Activated naive CD8-positive, alpha-beta T cell treated with anti-CD3 and anti-CD28 coated beads, Interleukin-2, amount 10 ng/mL, durations not matched to agents 7 days and 5 days (primary cell): Measurements from ENCODE around the gene EP400. TPM values are rescaled to one million over a fixed set of nuclear protein-coding genes. Genes with fewer than 3 reads are reported as not detected.
A peak's percentile ranks its signal among the peaks of the same experiment; 100 is the strongest.
"Not testable (repeated sequence)": the region's sequence is repeated elsewhere in the genome, so short reads cannot be mapped to it uniquely, and the experiment has no call there.

ENCODE experiments used
- ATAC-seq: fragments of 150-1000 bp; cut with Tn5 transposase; one replicate; pipeline ENCODE4 v1.10.0; 2021; ENCODE audit warnings: low read depth, moderate library complexity
- POLR2A ChIA-PET: fragments of 350-600 bp; sonication (Branson Sonifier 250); formaldehyde crosslinking; loops from one replicate; lab custom pipeline; 2021; ENCODE audit warnings: antibody characterized with exemption; lab: Charles Lee
- DNase-seq: peaks from one replicate; pipeline ENCODE4 v3.0.0; 2021
- H3K27ac Mint-ChIP-seq: one replicate; pipeline ENCODE4 v1.8.0; 2022; ENCODE audit warnings: mild to moderate bottlenecking, mixed read lengths
- H3K27me3 Mint-ChIP-seq: one replicate; pipeline ENCODE4 v1.8.0; 2022; ENCODE audit warnings: mild to moderate bottlenecking, moderate library complexity, mixed read lengths
- H3K36me3 Mint-ChIP-seq: one replicate; pipeline ENCODE4 v1.8.0; 2021; ENCODE audit warnings: mild to moderate bottlenecking, mixed read lengths
- H3K4me1 Mint-ChIP-seq: one replicate; pipeline ENCODE4 v1.8.0; 2021; ENCODE audit warnings: mixed read lengths
- H3K4me3 Mint-ChIP-seq: one replicate; pipeline ENCODE4 v1.8.0; 2022; ENCODE audit warnings: mild to moderate bottlenecking, moderate library complexity, mixed read lengths
- H3K9me3 Mint-ChIP-seq: one replicate; pipeline ENCODE4 v1.8.0; 2021; ENCODE audit warnings: mixed read lengths
- total RNA-seq, 2 experiments: library from RNA; stranded (reverse); gene quantifications; one replicate each; pipeline ENCODE4 v1.2.3, GENCODE V29; 2021

The EP400 gene
- total RNA-seq, 2 experiments from 2014 or later, result 66.7 to 70.2 TPM

GRCh38 chr12:131942671-131943070 is 7.1 kb upstream of the EP400 start:
- no peak overlapping the region for H3K4me3 Mint-ChIP-seq
- no peaks in the 10 kb centered on the region for H3K27me3 Mint-ChIP-seq
- ATAC-seq, result no peak
- H3K27ac Mint-ChIP-seq, result no peak overlapping the region
- peak; percentile 15 for DNase-seq
- POLR2A ChIA-PET, result no interaction called here
- peaks cover 5% of the 10 kb centered on the region for H3K4me1 Mint-ChIP-seq
- peaks cover 9% of the 10 kb centered on the region for H3K36me3 Mint-ChIP-seq
- H3K9me3 Mint-ChIP-seq, result no peaks in the 10 kb centered on the region

GRCh38 chr12:131943389-131943788 is 6.4 kb upstream of the EP400 start:
- Mint-ChIP-seq H3K27ac (no peak overlapping the region), H3K4me1 (peaks cover 10% of the 10 kb centered on the region), H3K27me3 (no peaks in the 10 kb centered on the region), H3K4me3 (no peak overlapping the region), H3K36me3 (peaks cover 8% of the 10 kb centered on the region), H3K9me3 (no peaks in the 10 kb centered on the region)
- POLR2A ChIA-PET, result no interaction called here
- ATAC-seq (no peak), DNase-seq (no peak)

GRCh38 chr12:131943876-131944275 is 5.9 kb upstream of the EP400 start:
- Mint-ChIP-seq H3K27ac (no peak overlapping the region), H3K36me3 (peaks cover 8% of the 10 kb centered on the region), H3K27me3 (no peaks in the 10 kb centered on the region), H3K9me3 (no peaks in the 10 kb centered on the region), H3K4me3 (no peak overlapping the region), H3K4me1 (peaks cover 15% of the 10 kb centered on the region)
- ATAC-seq, result no peak
- POLR2A ChIA-PET, result no interaction called here
- peak; percentile 14 for DNase-seq

GRCh38 chr12:131944601-131945251 is 5.0 kb upstream of the EP400 start:
- H3K27me3 Mint-ChIP-seq, result no peaks in the 10 kb centered on the region
- H3K27ac Mint-ChIP-seq, result peak overlapping the region; percentile 10
- H3K9me3 Mint-ChIP-seq, result no peaks in the 10 kb centered on the region
- H3K4me3 Mint-ChIP-seq, result no peak overlapping the region
- POLR2A ChIA-PET, result interaction anchor here (0.8 to 1.7 kb wide), 2 partner anchors 8 to 15 kb away, joined by 3 to 8 read pairs; partner anchors contain the start of gene PUS1
- H3K36me3 Mint-ChIP-seq, result peaks cover 8% of the 10 kb centered on the region
- DNase-seq (peak; percentile 23), ATAC-seq (no peak)
- H3K4me1 Mint-ChIP-seq, result peaks cover 17% of the 10 kb centered on the region

- POLR2A ChIA-PET, result no interaction called here
- ATAC-seq, result no peak
- no peaks in the 10 kb centered on the region for H3K9me3 Mint-ChIP-seq
- peak; percentile 15 for DNase-seq
- no peaks in the 10 kb centered on the region for H3K27me3 Mint-ChIP-seq
- peaks cover 6% of the 10 kb centered on the region for H3K36me3 Mint-ChIP-seq
- H3K27ac Mint-ChIP-seq, result no peak overlapping the region
- peaks cover 19% of the 10 kb centered on the region for H3K4me1 Mint-ChIP-seq
- no peak overlapping the region for H3K4me3 Mint-ChIP-seq
Observed at GRCh38 chr12:131946757-131947156, 3.0 kb upstream of the EP400 start.

GRCh38 chr12:131947482-131948027 is 2.2 kb upstream of the EP400 start:
- H3K27me3 Mint-ChIP-seq, result no peaks in the 10 kb centered on the region
- no peaks in the 10 kb centered on the region for H3K9me3 Mint-ChIP-seq
- peaks cover 20% of the 10 kb centered on the region for H3K4me1 Mint-ChIP-seq
- POLR2A ChIA-PET, result no interaction called here
- peaks cover 6% of the 10 kb centered on the region for H3K36me3 Mint-ChIP-seq
- no peak overlapping the region for H3K4me3 Mint-ChIP-seq
- DNase-seq (peak; percentile 28), ATAC-seq (no peak)
- H3K27ac Mint-ChIP-seq, result peak overlapping the region; percentile 74

GRCh38 chr12:131948166-131948712 is 1.5 kb upstream of the EP400 start:
- no peak for ATAC-seq
- POLR2A ChIA-PET, result interaction anchor here (4.2 kb wide), 1 partner anchor 18 kb away, joined by 17 read pairs; no protein-coding TSS in a partner anchor

GRCh38 chr12:131948713-131949430 is 870 bp upstream of the EP400 start:
- ATAC-seq, H3K9me3 Mint-ChIP-seq, H3K36me3 Mint-ChIP-seq, H3K27me3 Mint-ChIP-seq: not testable (repeated sequence)
- Mint-ChIP-seq H3K27ac (peak overlapping the region; percentile 87), H3K4me3 (peak overlapping the region; percentile 83), H3K4me1 (peaks cover 28% of the 10 kb centered on the region)
- POLR2A ChIA-PET, result interaction anchor here (0.7 to 4.2 kb wide), 6 partner anchors 8 to 113 kb away, joined by 3 to 17 read pairs (median 4); no protein-coding TSS in a partner anchor
- peak; percentile 29 for DNase-seq

More at GRCh38 chr12:131948166-131948712, 1.5 kb upstream of the EP400 start:
- H3K9me3 Mint-ChIP-seq, result no peaks in the 10 kb centered on the region
- no peaks in the 10 kb centered on the region for H3K27me3 Mint-ChIP-seq
- H3K4me3 Mint-ChIP-seq, result peak overlapping the region; percentile 83
- H3K27ac Mint-ChIP-seq, result peak overlapping the region; percentile 87
- peak; percentile 26 for DNase-seq
- peaks cover 8% of the 10 kb centered on the region for H3K36me3 Mint-ChIP-seq
- peaks cover 25% of the 10 kb centered on the region for H3K4me1 Mint-ChIP-seq

- Mint-ChIP-seq H3K27me3 (no peaks in the 10 kb centered on the region), H3K4me1 (peaks cover 31% of the 10 kb centered on the region), H3K36me3 (peaks cover 1% of the 10 kb centered on the region), H3K27ac (peak overlapping the region; percentile 89), H3K9me3 (no peaks in the 10 kb centered on the region), H3K4me3 (peak overlapping the region; percentile 91)
- POLR2A ChIA-PET, result interaction anchor here (0.6 to 4.2 kb wide), 5 partner anchors 9 to 846 kb away, joined by 3 to 17 read pairs (median 3); no protein-coding TSS in a partner anchor
- no peak for DNase-seq
- peak; percentile 1 for ATAC-seq
Observed at GRCh38 chr12:131950182-131950913, 606 bp downstream of the EP400 start.

- POLR2A ChIA-PET, H3K4me3 Mint-ChIP-seq, DNase-seq, ATAC-seq, H3K27ac Mint-ChIP-seq, H3K27me3 Mint-ChIP-seq, H3K9me3 Mint-ChIP-seq, H3K36me3 Mint-ChIP-seq: not testable (repeated sequence)
- peaks cover 33% of the 10 kb centered on the region for H3K4me1 Mint-ChIP-seq
Observed at GRCh38 chr12:131953810-131954209, 4.1 kb downstream of the EP400 start.

- ATAC-seq, H3K36me3 Mint-ChIP-seq, H3K27me3 Mint-ChIP-seq, H3K4me3 Mint-ChIP-seq, H3K27ac Mint-ChIP-seq, POLR2A ChIA-PET, H3K9me3 Mint-ChIP-seq, DNase-seq: not testable (repeated sequence)
- H3K4me1 Mint-ChIP-seq, result peaks cover 34% of the 10 kb centered on the region
Observed at GRCh38 chr12:131954460-131954859, 4.7 kb downstream of the EP400 start.

- peaks cover 38% of the 10 kb centered on the region for H3K4me1 Mint-ChIP-seq
- no peak overlapping the region for H3K27ac Mint-ChIP-seq
- H3K9me3 Mint-ChIP-seq, result no peaks in the 10 kb centered on the region
- H3K4me3 Mint-ChIP-seq, result no peak overlapping the region
- no peaks in the 10 kb centered on the region for H3K27me3 Mint-ChIP-seq
- DNase-seq (no peak), ATAC-seq (no peak)
- peaks cover 7% of the 10 kb centered on the region for H3K36me3 Mint-ChIP-seq
- POLR2A ChIA-PET, result no interaction called here
Observed at GRCh38 chr12:131959116-131959515, 9.4 kb downstream of the EP400 start.
